Measurements from ENCODE around the gene DEGS1. TPM values are rescaled to one million over a fixed set of nuclear protein-coding genes. Genes with fewer than 3 reads are reported as not detected.

DEGS1 gene
- total RNA-seq, 4 donors from 2014 or later: 629 to 976 (median 837) TPM

GRCh38 chr1:224188286-224188685 is 5.2 kb downstream of the DEGS1 start:
- no peak overlapping the region for H3K4me3 ChIP-seq (ENCODE audit: low read depth, poor library complexity, severe bottlenecking)
- TF ChIP-seq POLR2A (IDR thresholded peaks at IDR 0.05): no peak
- TF ChIP-seq CTCF (IDR thresholded peaks at IDR 0.05): no peak
- intact Hi-C loops (cut with DNase I; ENCODE audit: low total_unique reads): no loop called here
- DNase-seq (ENCODE audit: low spot score in 2 of 2): no peak
- WGBS, 2 donors: 81 to 83% methylated on average over 2 of the region's 2 CpGs

GRCh38 chr1:224189561-224189960 is 6.5 kb downstream of the DEGS1 start:
- no peak for DNase-seq (ENCODE audit: low spot score in 2 of 2)
- intact Hi-C loops (cut with DNase I; ENCODE audit: low total_unique reads): no loop called here
- TF ChIP-seq CTCF (IDR thresholded peaks at IDR 0.05): no peak
- TF ChIP-seq POLR2A (IDR thresholded peaks at IDR 0.05): no peak
- no peak overlapping the region for H3K4me3 ChIP-seq (ENCODE audit: low read depth, poor library complexity, severe bottlenecking)
- WGBS, 2 donors: 73 to 81% methylated on average over 7 of the region's 7 CpGs

- no peak for DNase-seq (ENCODE audit: low spot score in 2 of 2)
- TF ChIP-seq CTCF (IDR thresholded peaks at IDR 0.05) (no peak), POLR2A (IDR thresholded peaks at IDR 0.05) (no peak)
- intact Hi-C loops (cut with DNase I; ENCODE audit: low total_unique reads): no loop called here
- H3K4me3 ChIP-seq (ENCODE audit: low read depth, poor library complexity, severe bottlenecking): no peak overlapping the region
- 62 to 70% methylated on average over 5 of the region's 5 CpGs for WGBS, 2 donors
Measured at GRCh38 chr1:224192082-224192788, 9.2 kb downstream of the DEGS1 start.

GRCh38 chr1:224193319-224193966 is 10.4 kb downstream of the DEGS1 start:
- intact Hi-C loops (cut with DNase I; ENCODE audit: low total_unique reads): no loop called here
- no peak overlapping the region for H3K4me3 ChIP-seq (ENCODE audit: low read depth, poor library complexity, severe bottlenecking)
- no peak for DNase-seq (ENCODE audit: low spot score in 2 of 2)
- 83 to 85% methylated on average over 8 of the region's 8 CpGs for WGBS, 2 donors
- no peak for TF ChIP-seq CTCF (IDR thresholded peaks at IDR 0.05)
- no peak for TF ChIP-seq POLR2A (IDR thresholded peaks at IDR 0.05)

GRCh38 chr1:224196813-224197600 is 14.0 kb downstream of the DEGS1 start:
- intact Hi-C loops (cut with DNase I; ENCODE audit: low total_unique reads): no loop called here
- TF ChIP-seq POLR2A (IDR thresholded peaks at IDR 0.05): no peak
- no peak for TF ChIP-seq CTCF (IDR thresholded peaks at IDR 0.05)
- WGBS, 2 donors: 30 to 39% methylated on average over 5 of the region's 5 CpGs
- no peak for DNase-seq (ENCODE audit: low spot score in 2 of 2)
- H3K4me3 ChIP-seq (ENCODE audit: low read depth, poor library complexity, severe bottlenecking): no peak overlapping the region
